Measurements from ENCODE around the gene HSFX4. TPM values are rescaled to one million over a fixed set of nuclear protein-coding genes. Genes with fewer than 3 reads are reported as not detected.

The HSFX4 gene
- total RNA-seq, 1 experiment from 2014 or later: not detected

- DNase-seq (ENCODE audit: low spot score): peak; percentile 24
- Mint-ChIP-seq H3K36me3 (peaks cover 14% of the 10 kb centered on the region), H3K4me1 (no peaks in the 10 kb centered on the region), H3K4me3 (no peak overlapping the region), H3K9me3 (peaks cover 10% of the 10 kb centered on the region), H3K27me3 (ENCODE audit: low read depth) (no peaks in the 10 kb centered on the region), H3K27ac (no peak overlapping the region)
- POLR2A ChIA-PET: no interaction called here
- CTCF ChIA-PET: interaction anchor here (0.7 to 1.1 kb wide), 4 partner anchors 24 to 720 kb away, joined by 3 to 4 read pairs (median 4); no protein-coding TSS in a partner anchor
- peak; percentile 87 for ATAC-seq
- TF ChIP-seq PRDM15 (CRISPR knock-in tag; IDR thresholded peaks at IDR 0.05): peak; percentile 40; the same call in 1 of the 2 replicates
- 0 out of 2 replicates have a peak, but pooled peaks have one; percentile 17 for TF ChIP-seq CTCF (IDR thresholded peaks at IDR 0.05)
- TF ChIP-seq IRF2 (CRISPR knock-in tag; IDR thresholded peaks at IDR 0.05; ENCODE audit: borderline replicate concordance, low read depth): no peak
These were observed 33.7 kb downstream of the HSFX4 start for GRCh38 chrX:149962859-149963757.

GRCh38 chrX:149979126-149979644 is 49.8 kb downstream of the HSFX4 start:
- no peak overlapping the region for H3K27ac Mint-ChIP-seq
- TF ChIP-seq USF2 (CRISPR knock-in tag; IDR thresholded peaks at IDR 0.05) (no peak), SP1 (CRISPR knock-in tag; conservative IDR thresholded peaks at IDR 0.05) (no peak)
- no peaks in the 10 kb centered on the region for H3K27me3 Mint-ChIP-seq (ENCODE audit: low read depth)
- no peaks in the 10 kb centered on the region for H3K36me3 Mint-ChIP-seq
- no peaks in the 10 kb centered on the region for H3K9me3 Mint-ChIP-seq
- no peak for ATAC-seq
- POLR2A ChIA-PET: no interaction called here
- H3K4me3 Mint-ChIP-seq: no peak overlapping the region
- CTCF ChIA-PET: no interaction called here
- no peak for DNase-seq (ENCODE audit: low spot score)
- H3K4me1 Mint-ChIP-seq: peaks cover 17% of the 10 kb centered on the region

Other genes starting within 250 kb of the HSFX4 start
- not detected in 3 replicates for gene MAGEA11, start 217.5 kb upstream of the HSFX4 start, total RNA-seq (2021)
- 0.48 to 0.85 TPM (median 0.66 TPM) in 3 replicates for gene HSFX1, start 155.5 kb upstream of the HSFX4 start, total RNA-seq (2021)
- gene MAGEA9, start 147.6 kb upstream of the HSFX4 start, total RNA-seq (2021): not detected in 3 replicates
- gene MAGEA8, start 48.4 kb upstream of the HSFX4 start, total RNA-seq (2021): not detected in 3 replicates
- gene EOLA2, start 8.9 kb downstream of the HSFX4 start, total RNA-seq (2021): 30.5 to 41.2 TPM (median 31.5 TPM) in 3 replicates